ENCODE data around the gene HAPLN2. TPM values are rescaled to one million over a fixed set of nuclear protein-coding genes. Genes with fewer than 3 reads are reported as not detected.

The HAPLN2 gene
- total RNA-seq, 1 donor from 2014 or later, result 1.4 TPM

- no peaks in the 10 kb centered on the region for H3K36me3 ChIP-seq
- no peaks in the 10 kb centered on the region for H3K9me3 ChIP-seq
- H3K27me3 ChIP-seq, result no peaks in the 10 kb centered on the region
- H3K4me3 ChIP-seq, result no peak overlapping the region
- H3K4me1 ChIP-seq, result peaks cover 2 to 4% of the 10 kb centered on the region in 2 donors
- DNase-seq (ENCODE audit: low spot score in 2 of 2), result no peak
- peak overlapping the region; percentile 1 to 10 for H3K27ac ChIP-seq
- intact Hi-C loops (cut with DNase I), result no loop called here
- TF ChIP-seq CTCF (IDR thresholded peaks at IDR 0.05), result no peak
These were observed 3.3 kb upstream of the HAPLN2 start for GRCh38 chr1:156615946-156616345.

DNA sequence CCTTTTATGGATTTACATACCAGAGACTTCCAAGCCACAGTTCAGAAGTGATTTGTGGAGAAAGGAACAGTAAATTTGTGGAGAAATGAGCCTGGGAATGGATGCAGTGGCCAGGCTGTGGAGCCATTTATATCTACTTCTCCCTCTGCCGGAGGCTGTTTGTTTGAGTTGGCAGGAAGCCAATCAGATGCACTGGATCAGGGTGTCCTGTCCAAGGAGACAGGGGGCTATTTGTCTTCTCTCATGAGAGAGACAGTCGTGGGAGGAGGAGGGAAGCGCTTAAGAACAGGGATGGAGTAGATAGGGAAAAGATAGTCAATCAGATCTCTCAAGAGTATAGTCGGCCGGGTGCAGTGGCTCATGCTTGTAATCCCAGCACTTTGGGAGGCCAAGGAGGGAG, 2.8 kb upstream of the HAPLN2 start:
- H3K4me1 ChIP-seq, result peaks cover 2 to 4% of the 10 kb centered on the region in 2 donors
- no peak for TF ChIP-seq CTCF (IDR thresholded peaks at IDR 0.05)
- H3K4me3 ChIP-seq, result no peak overlapping the region
- no peak for DNase-seq (ENCODE audit: low spot score in 2 of 2)
- H3K36me3 ChIP-seq, result no peaks in the 10 kb centered on the region
- H3K9me3 ChIP-seq, result no peaks in the 10 kb centered on the region
- H3K27ac ChIP-seq, result peak overlapping the region; percentile 1 to 10
- intact Hi-C loops (cut with DNase I), result no loop called here
- no peaks in the 10 kb centered on the region for H3K27me3 ChIP-seq

- intact Hi-C loops (cut with DNase I), result no loop called here
- Histone ChIP-seq H3K4me3 (no peak overlapping the region), H3K27me3 (peaks cover 11% of the 10 kb centered on the region), H3K27ac (no peak overlapping the region), H3K36me3 (no peaks in the 10 kb centered on the region), H3K4me1 (peaks cover 6 to 9% of the 10 kb centered on the region in 2 donors), H3K9me3 (no peaks in the 10 kb centered on the region)
- TF ChIP-seq CTCF (IDR thresholded peaks at IDR 0.05), result no peak
- DNase-seq (ENCODE audit: low spot score in 2 of 2), result no peak
These were observed 354 bp downstream of the HAPLN2 start for GRCh38 chr1:156619582-156619955.

DNA sequence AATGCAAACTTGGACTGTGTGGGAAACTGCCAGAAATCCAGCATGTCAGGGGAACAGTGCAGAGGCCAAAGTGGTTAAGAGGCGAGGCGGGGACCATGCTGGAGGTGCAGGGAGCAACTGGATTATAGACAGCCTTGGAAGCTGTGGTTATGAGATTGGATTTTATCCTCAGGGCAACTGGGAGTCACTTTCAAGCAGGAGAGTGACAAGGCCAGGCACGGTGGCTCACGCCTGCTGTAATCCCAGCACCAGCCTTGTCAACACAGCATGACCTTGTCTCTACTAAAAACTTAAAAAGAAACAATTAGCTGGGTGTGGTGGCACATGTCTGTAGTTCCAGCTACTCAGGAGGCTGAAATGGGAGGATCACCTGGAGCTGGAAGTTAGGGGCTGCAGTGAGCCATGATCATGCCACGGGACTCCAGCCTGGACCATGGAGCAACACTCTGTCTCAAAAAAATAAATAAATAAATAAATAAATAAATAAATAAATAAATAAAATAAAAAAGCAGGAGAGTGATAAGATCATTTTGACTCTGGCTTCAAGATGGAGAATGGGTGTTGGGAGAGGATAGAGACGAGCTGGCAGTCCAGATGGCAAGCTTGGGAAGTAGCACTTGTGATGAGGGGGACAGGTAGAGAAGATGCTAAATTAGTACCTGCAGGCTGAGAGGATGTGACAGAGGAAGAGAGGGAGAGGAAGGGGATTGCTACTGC, 3.5 kb downstream of the HAPLN2 start:
- Histone ChIP-seq H3K4me1 (peaks cover 8 to 17% of the 10 kb centered on the region in 2 donors), H3K27me3 (peaks cover 29% of the 10 kb centered on the region), H3K27ac (no peak overlapping the region), H3K36me3 (no peaks in the 10 kb centered on the region), H3K4me3 (no peak overlapping the region), H3K9me3 (no peaks in the 10 kb centered on the region)
- TF ChIP-seq CTCF (IDR thresholded peaks at IDR 0.05), result no peak
- intact Hi-C loops (cut with DNase I), result no loop called here
- DNase-seq (ENCODE audit: low spot score in 2 of 2), result no peak

GRCh38 chr1:156623946-156624813, 5.0 kb downstream of the HAPLN2 start:
- Histone ChIP-seq H3K27ac (no peak overlapping the region), H3K36me3 (no peaks in the 10 kb centered on the region), H3K9me3 (no peaks in the 10 kb centered on the region), H3K4me3 (peak overlapping the region; percentile 31 to 62), H3K4me1 (peaks cover 8 to 17% of the 10 kb centered on the region in 2 donors), H3K27me3 (peaks cover 29% of the 10 kb centered on the region)
- intact Hi-C loops (cut with DNase I), result no loop called here
- peak in 1 of 2 donors; percentile 71 for DNase-seq (ENCODE audit: low spot score in 2 of 2)
- TF ChIP-seq CTCF (IDR thresholded peaks at IDR 0.05), result peak in 2 of 3 experiments; percentile 41 to 42

Measured in ascending aorta (tissue), 2 donors.